Measurements from ENCODE around the gene CHID1. TPM values are rescaled to one million over a fixed set of nuclear protein-coding genes. Genes with fewer than 3 reads are reported as not detected.

CHID1 gene
- total RNA-seq, 1 donor from 2014 or later, result 56.6 TPM

GRCh38 chr11:883527-883926 is 27.1 kb downstream of the CHID1 start:
- TF ChIP-seq EZH2phosphoT487 (IDR thresholded peaks at IDR 0.05) (no peak), EZH2 (IDR thresholded peaks at IDR 0.05) (no peak), CTCF (IDR thresholded peaks at IDR 0.05) (no peak)
- no peak overlapping the region for H3K27ac Mint-ChIP-seq
- Histone ChIP-seq H3K4me2 (no peak overlapping the region), H3K27me3 (no peaks in the 10 kb centered on the region), H3K36me3 (no peaks in the 10 kb centered on the region), H4K20me1 (ENCODE audit: low read depth) (no peaks in the 10 kb centered on the region), H3K27ac (no peak overlapping the region), H3K4me3 (no peak overlapping the region), H3K79me2 (ENCODE audit: low read depth) (no peaks in the 10 kb centered on the region), H2AFZ (replicated peaks) (no peak overlapping the region), H3F3A (ENCODE audit: low read depth) (no peaks in the 10 kb centered on the region), H3K9me3 (ENCODE audit: low read depth) (no peaks in the 10 kb centered on the region), H3K9ac (no peak overlapping the region), H3K4me1 (no peaks in the 10 kb centered on the region)
- H3K27me3 Mint-ChIP-seq (ENCODE audit: insufficient read depth, low read depth), result peaks cover 4% of the 10 kb centered on the region
- H3K4me3 Mint-ChIP-seq, result no peak overlapping the region
- no peak for DNase-seq (ENCODE audit: low spot score)
- H3K36me3 Mint-ChIP-seq, result peaks cover 22% of the 10 kb centered on the region
- no peaks in the 10 kb centered on the region for H3K4me1 Mint-ChIP-seq
- no peaks in the 10 kb centered on the region for H3K9me3 Mint-ChIP-seq

- DNase-seq (ENCODE audit: low spot score), result no peak
- H3K4me3 Mint-ChIP-seq, result no peak overlapping the region
- Histone ChIP-seq H3K79me2 (ENCODE audit: low read depth) (no peaks in the 10 kb centered on the region), H3K4me3 (no peak overlapping the region), H3K36me3 (no peaks in the 10 kb centered on the region), H3K4me2 (no peak overlapping the region), H4K20me1 (ENCODE audit: low read depth) (no peaks in the 10 kb centered on the region), H3K27ac (no peak overlapping the region), H3F3A (ENCODE audit: low read depth) (no peaks in the 10 kb centered on the region), H3K4me1 (no peaks in the 10 kb centered on the region), H3K9me3 (ENCODE audit: low read depth) (no peaks in the 10 kb centered on the region), H3K27me3 (no peaks in the 10 kb centered on the region), H3K9ac (no peak overlapping the region), H2AFZ (replicated peaks) (no peak overlapping the region)
- TF ChIP-seq CTCF (IDR thresholded peaks at IDR 0.05), result no peak
- TF ChIP-seq EZH2 (IDR thresholded peaks at IDR 0.05), result no peak
- no peak for TF ChIP-seq EZH2phosphoT487 (IDR thresholded peaks at IDR 0.05)
- H3K9me3 Mint-ChIP-seq, result no peaks in the 10 kb centered on the region
- H3K36me3 Mint-ChIP-seq, result peaks cover 24% of the 10 kb centered on the region
- no peak overlapping the region for H3K27ac Mint-ChIP-seq
- peaks cover 2% of the 10 kb centered on the region for H3K27me3 Mint-ChIP-seq (ENCODE audit: insufficient read depth, low read depth)
- H3K4me1 Mint-ChIP-seq, result no peaks in the 10 kb centered on the region
Measured at GRCh38 chr11:882596-882995, 28.0 kb downstream of the CHID1 start.

GRCh38 chr11:880447-880846 is 30.2 kb downstream of the CHID1 start:
- Histone ChIP-seq H3K36me3 (no peaks in the 10 kb centered on the region), H3K27me3 (no peaks in the 10 kb centered on the region), H3K9me3 (ENCODE audit: low read depth) (no peaks in the 10 kb centered on the region), H3K79me2 (ENCODE audit: low read depth) (no peaks in the 10 kb centered on the region), H3K4me1 (no peaks in the 10 kb centered on the region), H3K4me3 (no peak overlapping the region), H4K20me1 (ENCODE audit: low read depth) (no peaks in the 10 kb centered on the region), H3K27ac (no peak overlapping the region), H3K4me2 (no peak overlapping the region), H2AFZ (replicated peaks) (no peak overlapping the region), H3F3A (ENCODE audit: low read depth) (no peaks in the 10 kb centered on the region), H3K9ac (no peak overlapping the region)
- Mint-ChIP-seq H3K4me1 (no peaks in the 10 kb centered on the region), H3K9me3 (no peaks in the 10 kb centered on the region), H3K36me3 (peaks cover 22% of the 10 kb centered on the region), H3K27me3 (ENCODE audit: insufficient read depth, low read depth) (peaks cover 8% of the 10 kb centered on the region), H3K4me3 (no peak overlapping the region), H3K27ac (no peak overlapping the region)
- TF ChIP-seq EZH2 (IDR thresholded peaks at IDR 0.05), result no peak
- TF ChIP-seq CTCF (IDR thresholded peaks at IDR 0.05), result no peak
- TF ChIP-seq EZH2phosphoT487 (IDR thresholded peaks at IDR 0.05), result no peak
- DNase-seq (ENCODE audit: low spot score), result no peak
